Measurements from ENCODE around the gene DOK7.
A peak's percentile ranks its signal among the peaks of the same experiment; 100 is the strongest.

Gene DOK7

GRCh38 chr4:3462790-3463415 is at the start of gene DOK7:
Gene DOK7 (plus strand): TSS chr4:3463306. CDS start chr4:3463376, 70 bp downstream.
- no peaks in the 10 kb centered on the region for H3K4me1 ChIP-seq (ENCODE audit: control insufficient read depth, insufficient read depth, low read length, unreplicated experiment)
- peak within 1 kb of the TSS; percentile 68 for H3K4me3 ChIP-seq (ENCODE audit: low read depth, low read length)
- H3K36me3 ChIP-seq (ENCODE audit: insufficient read depth, low read length) = no peaks in the 10 kb centered on the region
- no peaks in the 10 kb centered on the region for H3K79me2 ChIP-seq (ENCODE audit: control insufficient read depth, insufficient read depth, low read length, unreplicated experiment)
- peak within 1 kb of the TSS; percentile 25 for H2AFZ ChIP-seq (ENCODE audit: low read length, unreplicated experiment)
- H3K27me3 ChIP-seq (ENCODE audit: insufficient read depth, low read length) = peaks cover 41% of the 10 kb centered on the region; the same call in 1 of the 2 replicates
- no peak within 1 kb of the TSS for H3K27ac ChIP-seq (ENCODE audit: low read depth, low read length)

GRCh38 chr4:3413675-3414420 is 49.3 kb upstream of the DOK7 start:
- Histone ChIP-seq H2AFZ (ENCODE audit: low read length, unreplicated experiment) (no peak overlapping the region), H3K4me1 (ENCODE audit: control insufficient read depth, insufficient read depth, low read length, unreplicated experiment) (no peaks in the 10 kb centered on the region), H3K27ac (ENCODE audit: low read depth, low read length) (no peak overlapping the region), H3K79me2 (ENCODE audit: control insufficient read depth, insufficient read depth, low read length, unreplicated experiment) (no peaks in the 10 kb centered on the region), H3K36me3 (ENCODE audit: insufficient read depth, low read length) (no peaks in the 10 kb centered on the region), H3K27me3 (ENCODE audit: insufficient read depth, low read length) (no peaks in the 10 kb centered on the region), H3K4me3 (ENCODE audit: low read depth, low read length) (no peak overlapping the region)

- Histone ChIP-seq H3K79me2 (ENCODE audit: control insufficient read depth, insufficient read depth, low read length, unreplicated experiment) (no peaks in the 10 kb centered on the region), H3K4me1 (ENCODE audit: control insufficient read depth, insufficient read depth, low read length, unreplicated experiment) (no peaks in the 10 kb centered on the region), H2AFZ (ENCODE audit: low read length, unreplicated experiment) (no peak overlapping the region), H3K4me3 (ENCODE audit: low read depth, low read length) (no peak overlapping the region), H3K36me3 (ENCODE audit: insufficient read depth, low read length) (no peaks in the 10 kb centered on the region), H3K27ac (ENCODE audit: low read depth, low read length) (no peak overlapping the region), H3K27me3 (ENCODE audit: insufficient read depth, low read length) (no peaks in the 10 kb centered on the region)
These were observed 48.5 kb upstream of the DOK7 start for GRCh38 chr4:3414421-3415279.

GRCh38 chr4:3415471-3416141 is 47.5 kb upstream of the DOK7 start:
- H3K27ac ChIP-seq (ENCODE audit: low read depth, low read length) = no peak overlapping the region
- H3K4me3 ChIP-seq (ENCODE audit: low read depth, low read length) = no peak overlapping the region
- H3K36me3 ChIP-seq (ENCODE audit: insufficient read depth, low read length) = no peaks in the 10 kb centered on the region
- no peaks in the 10 kb centered on the region for H3K27me3 ChIP-seq (ENCODE audit: insufficient read depth, low read length)
- no peaks in the 10 kb centered on the region for H3K4me1 ChIP-seq (ENCODE audit: control insufficient read depth, insufficient read depth, low read length, unreplicated experiment)
- no peak overlapping the region for H2AFZ ChIP-seq (ENCODE audit: low read length, unreplicated experiment)
- no peaks in the 10 kb centered on the region for H3K79me2 ChIP-seq (ENCODE audit: control insufficient read depth, insufficient read depth, low read length, unreplicated experiment)

- Histone ChIP-seq H2AFZ (ENCODE audit: low read length, unreplicated experiment) (no peak overlapping the region), H3K79me2 (ENCODE audit: control insufficient read depth, insufficient read depth, low read length, unreplicated experiment) (no peaks in the 10 kb centered on the region), H3K27me3 (ENCODE audit: insufficient read depth, low read length) (no peaks in the 10 kb centered on the region), H3K4me1 (ENCODE audit: control insufficient read depth, insufficient read depth, low read length, unreplicated experiment) (no peaks in the 10 kb centered on the region), H3K27ac (ENCODE audit: low read depth, low read length) (no peak overlapping the region), H3K4me3 (ENCODE audit: low read depth, low read length) (no peak overlapping the region), H3K36me3 (ENCODE audit: insufficient read depth, low read length) (no peaks in the 10 kb centered on the region)
These were observed 46.8 kb upstream of the DOK7 start for GRCh38 chr4:3416270-3416669.

GRCh38 chr4:3416821-3417221 is 46.3 kb upstream of the DOK7 start:
- Histone ChIP-seq H3K27me3 (ENCODE audit: insufficient read depth, low read length) (no peaks in the 10 kb centered on the region), H3K4me3 (ENCODE audit: low read depth, low read length) (no peak overlapping the region), H3K4me1 (ENCODE audit: control insufficient read depth, insufficient read depth, low read length, unreplicated experiment) (no peaks in the 10 kb centered on the region), H3K27ac (ENCODE audit: low read depth, low read length) (no peak overlapping the region), H2AFZ (ENCODE audit: low read length, unreplicated experiment) (no peak overlapping the region), H3K36me3 (ENCODE audit: insufficient read depth, low read length) (no peaks in the 10 kb centered on the region), H3K79me2 (ENCODE audit: control insufficient read depth, insufficient read depth, low read length, unreplicated experiment) (no peaks in the 10 kb centered on the region)

- no peak overlapping the region for H3K27ac ChIP-seq (ENCODE audit: low read depth, low read length)
- H3K36me3 ChIP-seq (ENCODE audit: insufficient read depth, low read length) = no peaks in the 10 kb centered on the region
- H3K79me2 ChIP-seq (ENCODE audit: control insufficient read depth, insufficient read depth, low read length, unreplicated experiment) = no peaks in the 10 kb centered on the region
- H3K27me3 ChIP-seq (ENCODE audit: insufficient read depth, low read length) = no peaks in the 10 kb centered on the region
- no peak overlapping the region for H2AFZ ChIP-seq (ENCODE audit: low read length, unreplicated experiment)
- H3K4me1 ChIP-seq (ENCODE audit: control insufficient read depth, insufficient read depth, low read length, unreplicated experiment) = no peaks in the 10 kb centered on the region
- H3K4me3 ChIP-seq (ENCODE audit: low read depth, low read length) = no peak overlapping the region
These were observed 45.7 kb upstream of the DOK7 start for GRCh38 chr4:3417448-3417847.

GRCh38 chr4:3418029-3418762 is 44.9 kb upstream of the DOK7 start:
- H2AFZ ChIP-seq (ENCODE audit: low read length, unreplicated experiment) = no peak overlapping the region
- H3K27me3 ChIP-seq (ENCODE audit: insufficient read depth, low read length) = no peaks in the 10 kb centered on the region
- H3K79me2 ChIP-seq (ENCODE audit: control insufficient read depth, insufficient read depth, low read length, unreplicated experiment) = no peaks in the 10 kb centered on the region
- H3K4me3 ChIP-seq (ENCODE audit: low read depth, low read length) = no peak overlapping the region
- no peaks in the 10 kb centered on the region for H3K36me3 ChIP-seq (ENCODE audit: insufficient read depth, low read length)
- no peak overlapping the region for H3K27ac ChIP-seq (ENCODE audit: low read depth, low read length)
- H3K4me1 ChIP-seq (ENCODE audit: control insufficient read depth, insufficient read depth, low read length, unreplicated experiment) = no peaks in the 10 kb centered on the region

GRCh38 chr4:3419836-3420605 is 43.1 kb upstream of the DOK7 start:
- H3K27me3 ChIP-seq (ENCODE audit: insufficient read depth, low read length) = no peaks in the 10 kb centered on the region
- H3K79me2 ChIP-seq (ENCODE audit: control insufficient read depth, insufficient read depth, low read length, unreplicated experiment) = no peaks in the 10 kb centered on the region
- no peaks in the 10 kb centered on the region for H3K4me1 ChIP-seq (ENCODE audit: control insufficient read depth, insufficient read depth, low read length, unreplicated experiment)
- H3K27ac ChIP-seq (ENCODE audit: low read depth, low read length) = no peak overlapping the region
- H3K36me3 ChIP-seq (ENCODE audit: insufficient read depth, low read length) = no peaks in the 10 kb centered on the region
- H2AFZ ChIP-seq (ENCODE audit: low read length, unreplicated experiment) = no peak overlapping the region
- no peak overlapping the region for H3K4me3 ChIP-seq (ENCODE audit: low read depth, low read length)

Data from ACC112 (cell line).